KMS-11 (cell line): ENCODE data around the gene SLC12A8.

ENCODE experiments used
- H2AFZ ChIP-seq: fragments of 200-600 bp; sonication (generic); 2 replicates; pipeline ENCODE4 v1.6.1; 2016; ENCODE audit warnings: antibody characterized with exemption, mixed run types, low read depth
- H3K27ac ChIP-seq: fragments of 200-600 bp; sonication (generic); 2 replicates; pipeline ENCODE4 v1.6.1; 2016; ENCODE audit warnings: mild to moderate bottlenecking, mixed run types
- H3K27me3 ChIP-seq: fragments of 200-600 bp; sonication (generic); 2 replicates; pipeline ENCODE4 v1.6.1; 2017; ENCODE audit warnings: mild to moderate bottlenecking, low read depth, mixed run types, moderate library complexity; ENCODE audit not compliant: insufficient read depth
- H3K36me3 ChIP-seq: fragments of 200-600 bp; sonication (generic); 2 replicates; pipeline ENCODE4 v1.6.1; 2017; ENCODE audit warnings: mild to moderate bottlenecking, mixed run types; ENCODE audit not compliant: insufficient read depth
- H3K4me1 ChIP-seq: fragments of 200-600 bp; sonication (generic); 2 replicates; pipeline ENCODE4 v1.6.1; 2016; ENCODE audit warnings: mild to moderate bottlenecking, low read depth, mixed run types; ENCODE audit not compliant: poor library complexity, severe bottlenecking
- H3K4me2 ChIP-seq: fragments of 200-600 bp; sonication (generic); 2 replicates; pipeline ENCODE4 v1.7.0; 2016; ENCODE audit warnings: mild to moderate bottlenecking, mixed run types
- H3K4me3 ChIP-seq: fragments of 200-600 bp; sonication (generic); IDR thresholded peaks from 2 replicates; pipeline ENCODE4 v1.6.1; 2017; ENCODE audit warnings: low read depth, low read length, mixed read lengths; ENCODE audit not compliant: insufficient read depth
- H3K79me2 ChIP-seq: fragments of 200-600 bp; sonication (generic); 2 replicates; pipeline ENCODE4 v1.6.1; 2016; ENCODE audit warnings: low read depth, mixed run types; ENCODE audit not compliant: insufficient read depth
- H3K9ac ChIP-seq: fragments of 200-600 bp; sonication (generic); 2 replicates; pipeline ENCODE4 v1.6.1; 2016; ENCODE audit warnings: mild to moderate bottlenecking, mixed run types
- H4K20me1 ChIP-seq: fragments of 200-600 bp; sonication (generic); 2 replicates; pipeline ENCODE4 v1.6.1; 2016; ENCODE audit warnings: mild to moderate bottlenecking, mixed run types; ENCODE audit not compliant: insufficient read depth
- TF ChIP-seq, protein P1 (sequence below): fragments of 200-600 bp; sonication (generic); conservative IDR thresholded peaks from 2 replicates; pipeline ENCODE4 v1.6.1; 2017; ENCODE audit warnings: low read depth, mild to moderate bottlenecking, antibody characterized with exemption, low read length, moderate library complexity, mixed read lengths

The SLC12A8 gene

DNA sequence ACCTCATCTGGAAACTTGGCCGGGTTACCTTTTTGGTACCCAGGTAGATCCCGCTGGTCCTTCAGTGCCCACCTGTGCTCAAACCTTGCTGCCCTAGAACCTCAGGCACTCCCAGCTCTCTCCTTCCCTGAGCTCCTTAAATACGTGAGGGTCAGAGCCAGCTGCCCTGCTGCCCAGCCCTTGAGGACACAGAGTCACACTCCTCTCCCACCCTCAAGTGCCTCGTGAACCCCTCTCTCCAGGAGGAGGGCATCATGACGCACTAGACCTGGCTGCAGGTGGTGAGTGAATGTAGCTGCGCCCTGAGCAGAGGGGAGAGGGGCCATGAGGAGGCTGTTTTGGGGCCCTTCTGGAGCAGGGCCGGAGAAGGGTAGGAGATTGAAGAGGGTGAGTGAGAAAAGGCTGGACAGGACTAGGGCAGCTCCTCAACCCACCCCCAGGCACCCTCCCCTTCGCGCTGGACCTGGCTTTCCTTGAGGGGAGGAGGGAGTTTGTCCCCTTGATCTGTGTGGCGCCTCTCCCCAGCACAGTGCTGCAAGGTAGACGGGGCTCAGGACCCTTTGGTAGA lies 941 bp downstream of the SLC12A8 start:
- H3K27me3 ChIP-seq = no peaks in the 10 kb centered on the region
- H3K9ac ChIP-seq = no peak overlapping the region
- H3K27ac ChIP-seq = no peak overlapping the region
- no peaks in the 10 kb centered on the region for H3K79me2 ChIP-seq
- no peaks in the 10 kb centered on the region for H3K4me1 ChIP-seq
- H2AFZ ChIP-seq = no peak overlapping the region
- H3K4me3 ChIP-seq = no peak overlapping the region
- H4K20me1 ChIP-seq = no peaks in the 10 kb centered on the region
- TF ChIP-seq, protein P1, sequence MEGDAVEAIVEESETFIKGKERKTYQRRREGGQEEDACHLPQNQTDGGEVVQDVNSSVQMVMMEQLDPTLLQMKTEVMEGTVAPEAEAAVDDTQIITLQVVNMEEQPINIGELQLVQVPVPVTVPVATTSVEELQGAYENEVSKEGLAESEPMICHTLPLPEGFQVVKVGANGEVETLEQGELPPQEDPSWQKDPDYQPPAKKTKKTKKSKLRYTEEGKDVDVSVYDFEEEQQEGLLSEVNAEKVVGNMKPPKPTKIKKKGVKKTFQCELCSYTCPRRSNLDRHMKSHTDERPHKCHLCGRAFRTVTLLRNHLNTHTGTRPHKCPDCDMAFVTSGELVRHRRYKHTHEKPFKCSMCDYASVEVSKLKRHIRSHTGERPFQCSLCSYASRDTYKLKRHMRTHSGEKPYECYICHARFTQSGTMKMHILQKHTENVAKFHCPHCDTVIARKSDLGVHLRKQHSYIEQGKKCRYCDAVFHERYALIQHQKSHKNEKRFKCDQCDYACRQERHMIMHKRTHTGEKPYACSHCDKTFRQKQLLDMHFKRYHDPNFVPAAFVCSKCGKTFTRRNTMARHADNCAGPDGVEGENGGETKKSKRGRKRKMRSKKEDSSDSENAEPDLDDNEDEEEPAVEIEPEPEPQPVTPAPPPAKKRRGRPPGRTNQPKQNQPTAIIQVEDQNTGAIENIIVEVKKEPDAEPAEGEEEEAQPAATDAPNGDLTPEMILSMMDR = no peak
- no peak overlapping the region for H3K4me2 ChIP-seq
- H3K36me3 ChIP-seq = no peaks in the 10 kb centered on the region

DNA sequence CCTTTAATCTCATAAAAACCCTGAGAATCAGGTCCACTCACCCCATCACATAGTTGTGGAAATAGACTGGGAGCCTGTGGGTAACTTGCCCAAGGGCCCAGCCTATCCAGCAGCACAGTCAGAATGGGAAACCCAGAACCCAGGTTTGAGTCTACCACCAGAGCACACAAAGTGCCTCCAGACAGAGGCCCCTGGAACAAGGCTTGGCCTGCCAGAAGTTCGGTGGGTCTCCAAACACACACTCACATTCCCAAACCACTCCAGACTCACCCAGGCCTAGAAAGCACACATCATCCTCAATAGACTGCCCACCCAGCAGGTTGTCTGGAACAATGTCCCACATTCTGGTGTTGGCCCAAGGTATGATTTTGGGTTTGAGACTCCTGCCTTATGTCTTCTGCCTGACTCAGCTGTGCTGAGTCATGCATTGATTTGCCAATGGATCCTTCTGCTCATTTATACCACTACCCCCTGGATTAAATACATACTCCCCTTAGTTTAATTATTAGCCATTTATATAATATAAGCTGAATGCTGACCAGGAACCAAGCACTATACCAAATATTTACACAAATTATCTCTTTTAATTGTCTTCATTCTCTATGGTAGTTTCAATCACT lies 4.5 kb downstream of the SLC12A8 start:
- H3K36me3 ChIP-seq = no peaks in the 10 kb centered on the region
- no peak overlapping the region for H3K4me3 ChIP-seq
- no peaks in the 10 kb centered on the region for H4K20me1 ChIP-seq
- H2AFZ ChIP-seq = no peak overlapping the region
- TF ChIP-seq, protein P1 = no peak
- H3K27ac ChIP-seq = no peak overlapping the region
- no peaks in the 10 kb centered on the region for H3K4me1 ChIP-seq
- H3K79me2 ChIP-seq = no peaks in the 10 kb centered on the region
- no peak overlapping the region for H3K4me2 ChIP-seq
- H3K9ac ChIP-seq = no peak overlapping the region
- H3K27me3 ChIP-seq = no peaks in the 10 kb centered on the region

DNA sequence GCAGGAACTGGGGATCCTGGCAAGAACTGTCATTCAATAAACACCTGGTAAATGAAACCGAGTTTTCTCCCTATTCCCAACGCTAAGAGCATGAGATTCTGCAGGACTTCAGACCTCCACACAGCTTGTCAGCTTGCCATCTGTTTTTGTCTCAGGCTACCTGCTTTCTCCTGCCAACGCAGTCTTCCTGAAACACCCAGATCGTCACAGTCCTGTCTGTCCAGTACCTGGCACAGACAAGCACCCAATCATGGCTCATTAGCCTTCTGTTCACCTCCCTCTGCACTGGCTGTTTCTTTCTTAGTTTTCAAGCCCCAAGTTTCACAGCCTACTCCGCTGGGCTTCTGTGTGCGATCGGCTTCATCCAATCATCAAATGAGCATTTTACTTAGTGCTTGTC lies 5.0 kb downstream of the SLC12A8 start:
- no peak overlapping the region for H3K4me2 ChIP-seq
- no peak overlapping the region for H3K9ac ChIP-seq
- no peaks in the 10 kb centered on the region for H3K27me3 ChIP-seq
- no peaks in the 10 kb centered on the region for H3K36me3 ChIP-seq
- H3K4me3 ChIP-seq = no peak overlapping the region
- no peaks in the 10 kb centered on the region for H3K4me1 ChIP-seq
- H2AFZ ChIP-seq = no peak overlapping the region
- no peaks in the 10 kb centered on the region for H3K79me2 ChIP-seq
- no peak overlapping the region for H3K27ac ChIP-seq
- no peaks in the 10 kb centered on the region for H4K20me1 ChIP-seq
- TF ChIP-seq, protein P1 = no peak

DNA sequence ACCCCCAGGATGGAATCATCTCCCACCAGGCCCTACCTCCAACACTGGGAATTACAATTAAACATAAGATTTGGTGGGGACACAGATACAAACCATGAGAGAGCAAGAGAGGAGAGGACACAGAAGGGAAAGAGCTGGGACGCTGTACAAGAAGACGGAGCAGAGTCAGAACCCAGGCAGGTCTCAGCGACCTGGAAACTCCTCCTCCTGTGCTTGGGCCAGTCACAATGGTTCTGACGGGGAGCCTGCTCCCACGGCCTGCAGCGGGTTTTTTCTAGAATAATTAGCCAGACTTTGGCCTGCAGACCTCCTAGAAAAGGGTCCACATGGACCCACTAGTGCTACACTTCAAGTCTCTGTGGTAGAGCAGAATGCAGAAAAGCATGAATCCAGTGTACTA lies 5.6 kb downstream of the SLC12A8 start:
- H4K20me1 ChIP-seq = no peaks in the 10 kb centered on the region
- H2AFZ ChIP-seq = no peak overlapping the region
- H3K27me3 ChIP-seq = no peaks in the 10 kb centered on the region
- no peak overlapping the region for H3K9ac ChIP-seq
- H3K79me2 ChIP-seq = no peaks in the 10 kb centered on the region
- H3K4me3 ChIP-seq = no peak overlapping the region
- H3K27ac ChIP-seq = no peak overlapping the region
- TF ChIP-seq, protein P1 = no peak
- no peaks in the 10 kb centered on the region for H3K4me1 ChIP-seq
- H3K36me3 ChIP-seq = no peaks in the 10 kb centered on the region
- no peak overlapping the region for H3K4me2 ChIP-seq
